Endothelial cell of umbilical vein (primary cell): ENCODE data around the gene SETD2. TPM values are rescaled to one million over a fixed set of nuclear protein-coding genes. Genes with fewer than 3 reads are reported as not detected.

ENCODE experiments used
- BruUV-seq: library from RNA; stranded (reverse); fragments of 400-500 nt; replicated peaks from 2 replicates; lab custom pipeline; 2021; lab: Mats Ljungman, UMichigan
- CTCF ChIA-PET: fragments of 300-600, 350-600 bp; sonication (Branson Sonifier 250); formaldehyde crosslinking; loops from one replicate; lab custom pipeline; 2021; ENCODE audit warnings: antibody characterized with exemption, inconsistent platforms; lab: Charles Lee
- POLR2A ChIA-PET: fragments of 300-600, 350-600 bp; sonication (Branson Sonifier 250); formaldehyde crosslinking; loops from one replicate; lab custom pipeline; 2021; ENCODE audit warnings: antibody characterized with exemption, inconsistent platforms; lab: Charles Lee
- DNase-seq: peaks from one replicate; pipeline ENCODE4 v3.0.0-alpha.2; 2011; ENCODE audit warnings: low read depth, low spot score
- FAIRE-seq: peaks from 2 replicates; lab custom pipeline; 2011; peaks lifted over from hg19 to GRCh38; lab: Jason Lieb, UNC
- H2AFZ ChIP-seq: 2 replicates; pipeline ENCODE4 v1.6.0; 2012; ENCODE audit warnings: low read depth, low read length, control low read depth, inconsistent platforms
- H3K27ac ChIP-seq: 2 replicates; pipeline ENCODE4 v1.5.1; 2011; ENCODE audit warnings: low read depth, mild to moderate bottlenecking, control low read depth, low read length, moderate library complexity; ENCODE audit not compliant: insufficient read depth
- H3K27me3 ChIP-seq, 2 experiments: 2 replicates each; pipeline versions ENCODE4 v1.6.0 to v1.6.1; 2011; ENCODE audit warnings: low read length in 2 of 2, mixed read lengths in 1 of 2; ENCODE audit not compliant: control insufficient read depth in 2 of 2, insufficient read depth in 2 of 2
- H3K36me3 ChIP-seq, 2 experiments: 2 replicates in 1 of 2; 3 replicates in 1 of 2; pipeline ENCODE4 v1.5.1; 2011; ENCODE audit warnings: low read length in 2 of 2, mild to moderate bottlenecking in 1 of 2, moderate library complexity in 1 of 2; ENCODE audit not compliant: control insufficient read depth in 2 of 2, insufficient read depth in 2 of 2; ENCODE audit errors: extremely low read depth in 1 of 2
- H3K4me1 ChIP-seq: 3 replicates; pipeline ENCODE4 v1.5.1; 2011; ENCODE audit warnings: mild to moderate bottlenecking, low read length; ENCODE audit not compliant: control insufficient read depth, insufficient read depth; ENCODE audit errors: extremely low read depth
- H3K4me2 ChIP-seq: 2 replicates; pipeline ENCODE4 v1.6.1; 2011; ENCODE audit warnings: low read length, control low read depth, mixed read lengths; ENCODE audit not compliant: insufficient read depth
- H3K4me3 ChIP-seq, 3 experiments: fragments of 200-600 bp in 1 of 3; sonication (generic), shearing (Covaris generic) in 1 of 3; replicated peaks in 1 of 3; 2 replicates each; pipeline ENCODE4 v1.5.1; 2011 to 2016; ENCODE audit warnings: control low read depth in 3 of 3, low read length in 3 of 3, mild to moderate bottlenecking in 2 of 3, inconsistent platforms in 1 of 3, low read depth in 1 of 3, moderate library complexity in 1 of 3; ENCODE audit not compliant: insufficient read depth in 1 of 3
- H3K79me2 ChIP-seq: 2 replicates; pipeline ENCODE4 v1.6.0; 2012; ENCODE audit warnings: low read length, inconsistent platforms; ENCODE audit not compliant: control insufficient read depth, insufficient read depth
- H3K9ac ChIP-seq: replicated peaks from 2 replicates; pipeline ENCODE3; 2011; ENCODE audit warnings: low read length, control low read depth; ENCODE audit not compliant: insufficient read depth; ENCODE audit errors: extremely low read depth
- H3K9me1 ChIP-seq: replicated peaks from 3 replicates; pipeline ENCODE4 v1.6.0; 2011; ENCODE audit warnings: mild to moderate bottlenecking, low read length; ENCODE audit not compliant: control insufficient read depth, insufficient read depth; ENCODE audit errors: extremely low read depth
- H3K9me3 ChIP-seq: replicated peaks from 2 replicates; pipeline ENCODE4 v1.5.1; 2012; ENCODE audit warnings: low read length, inconsistent platforms; ENCODE audit not compliant: control insufficient read depth, insufficient read depth
- H4K20me1 ChIP-seq: replicated peaks from 2 replicates; pipeline ENCODE3; 2011; ENCODE audit warnings: mild to moderate bottlenecking, low read length; ENCODE audit not compliant: control insufficient read depth, insufficient read depth; ENCODE audit errors: extremely low read depth
- EZH2 ChIP-seq: IDR thresholded peaks from 2 replicates; pipeline ENCODE4 v1.6.1; 2012; ENCODE audit warnings: borderline replicate concordance, low read depth, mild to moderate bottlenecking, moderate library complexity, low read length, inconsistent platforms; ENCODE audit not compliant: severe bottlenecking
- FOS ChIP-seq: IDR thresholded peaks from 2 replicates; pipeline ENCODE4 v1.6.1; 2011; ENCODE audit warnings: mild to moderate bottlenecking, low read length, moderate library complexity, borderline replicate concordance; ENCODE audit not compliant: insufficient read depth
- GATA2 ChIP-seq: IDR thresholded peaks from 2 replicates; pipeline ENCODE4 v1.7.0; 2011; ENCODE audit warnings: low read depth, mild to moderate bottlenecking, moderate library complexity, mixed read lengths, low read length; ENCODE audit not compliant: insufficient read length, insufficient read depth
- JUN ChIP-seq: IDR thresholded peaks from 2 replicates; pipeline ENCODE4 v1.6.1; 2011; ENCODE audit warnings: borderline replicate concordance, low read depth; ENCODE audit not compliant: insufficient read length, insufficient read depth
- MYC ChIP-seq: IDR thresholded peaks from one replicate; pipeline ENCODE4 v1.6.1; 2011; ENCODE audit warnings: mild to moderate bottlenecking, low read depth, low read length
- POLR2A ChIP-seq: IDR thresholded peaks from 2 replicates; pipeline ENCODE4 v1.6.1; 2012; ENCODE audit warnings: low read depth, mild to moderate bottlenecking, control low read depth, low read length
- POLR2AphosphoS5 ChIP-seq: IDR thresholded peaks from 2 replicates; pipeline ENCODE4 v1.6.1; 2012; ENCODE audit warnings: low read depth, mild to moderate bottlenecking, control low read depth, low read length, moderate library complexity; ENCODE audit not compliant: insufficient read depth
- dilution Hi-C: fragments of 300-500 bp; cut with MboI; formaldehyde crosslinking; loops from one replicate; pipeline ENCODE4 v1.15.0; 2019; ENCODE audit warnings: low sequenced_read_pairs; ENCODE audit not compliant: extremely low pct_ligation_motif_present
- intact Hi-C: fragments of 100-400 bp; cut with micrococcal nuclease; formaldehyde crosslinking; loops from one replicate; pipeline ENCODE4 v1.10.0; 2022
- polyA plus RNA-seq, 4 experiments: library from polyadenylated mRNA; depleted of rRNA in 3 of 4; stranded (reverse) in 3 of 4; unstranded in 1 of 4; fragments of >200 nt; gene quantifications; 2 replicates each; pipeline versions ENCODE4 v1.2.1 to v1.2.3, GENCODE V29; 2011 to 2012; ENCODE audit warnings: missing spikeins in 1 of 4
- total RNA-seq: library from RNA; stranded (reverse); gene quantifications from 2 replicates; pipeline ENCODE4 v1.2.3, GENCODE V29; 2021
- TF ChIP-seq, protein P1 (sequence below), 2 donors: IDR thresholded peaks; 1 replicate in 1 of 2; 2 replicates in 1 of 2; pipeline ENCODE4 v1.5.1; 2011; ENCODE audit warnings: low read length in 2 of 2, mild to moderate bottlenecking in 2 of 2, moderate library complexity in 2 of 2, control low read depth in 1 of 2, inconsistent platforms in 1 of 2, low read depth in 1 of 2; ENCODE audit not compliant: insufficient read depth in 1 of 2; ENCODE audit errors: extremely low read depth in 1 of 2
- TF ChIP-seq, protein P2 (sequence below): IDR thresholded peaks from 2 replicates; pipeline ENCODE4 v1.6.1; 2011; ENCODE audit not compliant: insufficient read depth, insufficient read length

Gene SETD2
- total and polyA plus RNA-seq, 2 donors (not counting 3 experiments of a cell fraction or from before 2014, with no cell fraction given), result 13.7 to 41.4 TPM

DNA sequence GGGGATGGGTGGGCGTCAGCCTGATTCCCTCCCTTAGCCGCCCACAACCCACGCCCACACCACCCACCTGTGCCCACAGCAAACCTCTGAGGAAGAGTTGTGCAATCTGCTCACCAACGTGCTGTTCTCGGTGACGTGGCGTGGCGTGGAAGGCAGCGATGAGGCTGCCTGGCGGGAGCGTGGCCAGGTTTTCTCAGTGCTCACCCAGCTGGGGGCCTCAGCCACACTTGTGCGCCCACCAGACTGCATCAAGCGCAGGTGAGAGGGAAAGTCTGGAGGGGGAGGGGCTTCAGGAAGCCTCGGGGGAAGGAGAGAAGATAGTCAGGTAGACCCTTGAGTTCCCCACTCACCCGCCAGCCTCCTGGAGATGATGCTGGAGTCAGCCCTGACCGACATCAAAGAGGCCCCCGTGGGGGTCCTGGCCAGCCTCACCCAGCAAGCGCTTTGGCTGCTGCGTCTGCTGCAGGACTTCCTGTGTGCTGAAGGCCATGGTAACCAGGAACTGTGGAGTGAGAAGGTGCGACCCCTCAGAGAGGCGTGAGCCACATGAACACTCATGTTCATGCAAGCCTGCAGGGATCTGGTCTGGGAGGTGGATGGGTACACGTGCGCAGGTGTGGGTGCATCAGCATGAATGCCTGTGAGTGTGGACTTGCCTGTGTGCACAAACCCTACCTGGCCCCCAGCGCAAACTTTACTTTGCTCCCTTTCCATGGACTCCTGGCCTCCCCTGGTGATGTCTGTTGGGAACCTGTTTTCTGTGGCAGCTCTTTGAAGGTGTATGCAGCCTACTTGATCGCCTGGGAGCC lies 162.8 kb downstream of the SETD2 start:
- H3K4me2 ChIP-seq, result no peak overlapping the region
- CTCF ChIA-PET, result interaction anchor here (0.9 to 4.8 kb wide), 2 partner anchors 78 kb away, joined by 3 to 50 read pairs; no protein-coding TSS in a partner anchor
- DNase-seq, result no peak
- H2AFZ ChIP-seq, result no peak overlapping the region
- peaks cover 2 to 48% of the 10 kb centered on the region in 2 experiments for H3K36me3 ChIP-seq
- BruUV-seq, result no TSS peak
- POLR2A ChIA-PET, result no interaction called here
- H3K27ac ChIP-seq, result no peak overlapping the region
- H3K79me2 ChIP-seq, result no peaks in the 10 kb centered on the region
- no peak overlapping the region for H3K9ac ChIP-seq
- intact Hi-C loops (no loop called here), dilution Hi-C loops (no loop called here)
- no peaks in the 10 kb centered on the region for H3K9me1 ChIP-seq
- no peak overlapping the region for H3K4me3 ChIP-seq
- TF ChIP-seq, protein P1, sequence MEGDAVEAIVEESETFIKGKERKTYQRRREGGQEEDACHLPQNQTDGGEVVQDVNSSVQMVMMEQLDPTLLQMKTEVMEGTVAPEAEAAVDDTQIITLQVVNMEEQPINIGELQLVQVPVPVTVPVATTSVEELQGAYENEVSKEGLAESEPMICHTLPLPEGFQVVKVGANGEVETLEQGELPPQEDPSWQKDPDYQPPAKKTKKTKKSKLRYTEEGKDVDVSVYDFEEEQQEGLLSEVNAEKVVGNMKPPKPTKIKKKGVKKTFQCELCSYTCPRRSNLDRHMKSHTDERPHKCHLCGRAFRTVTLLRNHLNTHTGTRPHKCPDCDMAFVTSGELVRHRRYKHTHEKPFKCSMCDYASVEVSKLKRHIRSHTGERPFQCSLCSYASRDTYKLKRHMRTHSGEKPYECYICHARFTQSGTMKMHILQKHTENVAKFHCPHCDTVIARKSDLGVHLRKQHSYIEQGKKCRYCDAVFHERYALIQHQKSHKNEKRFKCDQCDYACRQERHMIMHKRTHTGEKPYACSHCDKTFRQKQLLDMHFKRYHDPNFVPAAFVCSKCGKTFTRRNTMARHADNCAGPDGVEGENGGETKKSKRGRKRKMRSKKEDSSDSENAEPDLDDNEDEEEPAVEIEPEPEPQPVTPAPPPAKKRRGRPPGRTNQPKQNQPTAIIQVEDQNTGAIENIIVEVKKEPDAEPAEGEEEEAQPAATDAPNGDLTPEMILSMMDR (IDR thresholded peaks at IDR 0.05; ENCODE audit: extremely low read depth in 1 of 2, insufficient read depth in 1 of 2, low read depth in 1 of 2, low read length in 2 of 2), result no peak
- no peak for TF ChIP-seq FOS
- TF ChIP-seq, protein P2, sequence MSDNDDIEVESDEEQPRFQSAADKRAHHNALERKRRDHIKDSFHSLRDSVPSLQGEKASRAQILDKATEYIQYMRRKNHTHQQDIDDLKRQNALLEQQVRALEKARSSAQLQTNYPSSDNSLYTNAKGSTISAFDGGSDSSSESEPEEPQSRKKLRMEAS, result no peak
- no peak for TF ChIP-seq EZH2
- TF ChIP-seq POLR2AphosphoS5, result no peak
- no peak for TF ChIP-seq POLR2A
- TF ChIP-seq MYC, result no peak
- TF ChIP-seq JUN, result no peak
- no peak for TF ChIP-seq GATA2
- H3K9me3 ChIP-seq, result no peaks in the 10 kb centered on the region
- H4K20me1 ChIP-seq, result no peaks in the 10 kb centered on the region
- no peaks in the 10 kb centered on the region for H3K27me3 ChIP-seq
- no peaks in the 10 kb centered on the region for H3K4me1 ChIP-seq
- FAIRE-seq, result no peak
